ENCODE data around the gene FMN1. TPM values are rescaled to one million over a fixed set of nuclear protein-coding genes. Genes with fewer than 3 reads are reported as not detected.
"Not testable (repeated sequence)": the region's sequence is repeated elsewhere in the genome, so short reads cannot be mapped to it uniquely, and the experiment has no call there.

The FMN1 gene
- total RNA-seq, 3 donors from 2014 or later, result 0.14 to 0.66 (median 0.48) TPM

DNA sequence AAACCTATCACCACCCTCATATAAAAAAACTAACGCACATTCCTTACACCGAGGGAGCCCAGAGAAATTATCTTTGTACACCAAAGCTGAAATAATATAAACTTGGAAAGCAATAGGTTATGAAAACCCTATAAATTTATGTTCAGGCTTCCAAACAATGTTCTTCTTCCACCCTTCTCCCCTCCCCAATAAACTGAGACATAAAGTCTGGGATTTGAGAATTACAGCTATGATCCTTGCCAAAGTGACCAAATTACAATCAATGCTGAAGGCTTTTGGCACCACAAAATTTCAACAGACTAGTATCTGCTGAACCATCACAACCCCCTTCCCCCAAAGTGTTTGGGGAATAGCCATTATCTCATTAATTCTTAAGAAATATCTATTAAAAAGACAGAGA lies 237.8 kb downstream of the FMN1 start:
- H3K9me3 Mint-ChIP-seq, result no peaks in the 10 kb centered on the region
- peaks cover 1% of the 10 kb centered on the region for H3K27me3 Mint-ChIP-seq (ENCODE audit: low read depth)
- H3K4me3 Mint-ChIP-seq, result no peak overlapping the region
- no peak for ATAC-seq
- no peaks in the 10 kb centered on the region for H3K4me1 Mint-ChIP-seq (ENCODE audit: low read depth)
- no peak for DNase-seq
- no peaks in the 10 kb centered on the region for H3K36me3 Mint-ChIP-seq (ENCODE audit: insufficient read depth)

DNA sequence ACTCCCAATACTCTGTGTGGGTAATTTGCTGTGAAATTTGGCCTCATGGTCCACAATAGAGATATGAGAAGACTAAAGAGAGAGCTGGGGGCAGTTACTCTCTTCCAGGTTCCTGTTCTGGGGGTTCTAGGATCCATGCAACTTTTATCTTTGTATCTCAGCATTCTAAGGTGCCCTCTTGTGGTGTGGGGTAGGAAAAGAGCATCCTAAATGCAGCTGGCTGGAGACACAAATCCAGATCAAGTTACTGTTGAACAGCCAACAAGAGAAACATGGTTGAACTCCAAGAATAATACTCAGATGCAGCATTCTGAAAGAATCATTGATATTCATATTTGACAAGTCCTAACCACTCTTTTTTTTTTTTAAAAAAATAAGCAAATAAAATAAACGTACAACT lies 238.5 kb downstream of the FMN1 start:
- no peak overlapping the region for H3K4me3 Mint-ChIP-seq
- no peaks in the 10 kb centered on the region for H3K9me3 Mint-ChIP-seq
- no peaks in the 10 kb centered on the region for H3K36me3 Mint-ChIP-seq (ENCODE audit: insufficient read depth)
- DNase-seq (no peak), ATAC-seq (no peak)
- peaks cover 1% of the 10 kb centered on the region for H3K27me3 Mint-ChIP-seq (ENCODE audit: low read depth)
- H3K4me1 Mint-ChIP-seq (ENCODE audit: low read depth), result no peaks in the 10 kb centered on the region

DNA sequence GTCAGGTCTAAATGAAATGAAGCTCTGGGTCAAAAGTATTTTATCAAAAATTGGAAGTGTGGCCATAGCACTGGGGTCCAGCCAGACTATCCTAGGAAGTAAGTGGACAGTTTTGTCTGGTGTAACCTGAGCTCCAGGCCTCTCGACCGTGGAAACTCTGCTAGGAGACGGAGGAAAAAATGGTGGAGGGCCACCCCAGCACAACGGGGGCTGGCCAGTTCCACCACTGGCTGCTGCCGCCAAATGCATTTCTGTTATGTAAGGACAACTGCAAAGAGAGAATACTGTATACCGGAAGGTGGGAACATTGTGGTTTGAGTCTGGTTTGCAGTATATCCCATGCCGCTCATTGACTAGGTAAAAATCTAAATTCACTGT lies 241.0 kb downstream of the FMN1 start:
- H3K36me3 Mint-ChIP-seq (ENCODE audit: insufficient read depth), result no peaks in the 10 kb centered on the region
- H3K9me3 Mint-ChIP-seq, result no peaks in the 10 kb centered on the region
- H3K27me3 Mint-ChIP-seq (ENCODE audit: low read depth), result peaks cover 1% of the 10 kb centered on the region
- ATAC-seq, result no peak
- no peak for DNase-seq
- no peaks in the 10 kb centered on the region for H3K4me1 Mint-ChIP-seq (ENCODE audit: low read depth)
- no peak overlapping the region for H3K4me3 Mint-ChIP-seq

DNA sequence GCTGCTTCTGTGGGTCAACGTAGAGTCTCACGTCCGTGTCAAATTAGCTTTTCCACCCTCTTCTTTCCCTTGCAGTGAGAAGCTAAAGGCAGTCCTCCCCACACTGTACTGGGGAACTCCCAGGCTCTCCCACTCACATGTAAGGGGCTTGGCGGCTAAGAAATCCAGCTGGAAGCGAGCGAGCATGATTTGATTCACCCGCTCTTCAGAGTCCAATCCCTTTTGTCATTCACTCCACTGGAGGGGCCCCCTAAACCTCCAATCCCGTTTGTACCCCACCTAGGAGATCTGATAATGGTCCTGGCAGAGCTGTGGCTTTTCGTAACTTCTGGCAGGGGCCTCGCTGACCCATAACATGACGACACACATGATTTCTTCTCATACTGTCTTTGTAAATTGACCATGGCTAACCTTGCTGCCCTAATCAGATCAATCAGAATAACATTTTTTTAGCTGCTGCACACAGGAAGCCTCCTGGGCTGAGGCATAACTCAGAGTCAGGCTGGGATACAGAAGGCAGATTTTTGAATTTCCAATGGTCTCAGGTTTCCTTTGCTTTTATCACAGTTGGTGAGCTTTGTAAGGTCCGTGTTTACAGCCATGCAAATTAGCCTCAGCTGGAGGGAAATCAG lies 241.5 kb downstream of the FMN1 start:
- no peak for ATAC-seq
- Mint-ChIP-seq H3K27me3 (ENCODE audit: low read depth) (peaks cover 1% of the 10 kb centered on the region), H3K4me1 (ENCODE audit: low read depth) (no peaks in the 10 kb centered on the region), H3K4me3 (no peak overlapping the region), H3K36me3 (ENCODE audit: insufficient read depth) (no peaks in the 10 kb centered on the region), H3K9me3 (no peaks in the 10 kb centered on the region)
- DNase-seq, result no peak

DNA sequence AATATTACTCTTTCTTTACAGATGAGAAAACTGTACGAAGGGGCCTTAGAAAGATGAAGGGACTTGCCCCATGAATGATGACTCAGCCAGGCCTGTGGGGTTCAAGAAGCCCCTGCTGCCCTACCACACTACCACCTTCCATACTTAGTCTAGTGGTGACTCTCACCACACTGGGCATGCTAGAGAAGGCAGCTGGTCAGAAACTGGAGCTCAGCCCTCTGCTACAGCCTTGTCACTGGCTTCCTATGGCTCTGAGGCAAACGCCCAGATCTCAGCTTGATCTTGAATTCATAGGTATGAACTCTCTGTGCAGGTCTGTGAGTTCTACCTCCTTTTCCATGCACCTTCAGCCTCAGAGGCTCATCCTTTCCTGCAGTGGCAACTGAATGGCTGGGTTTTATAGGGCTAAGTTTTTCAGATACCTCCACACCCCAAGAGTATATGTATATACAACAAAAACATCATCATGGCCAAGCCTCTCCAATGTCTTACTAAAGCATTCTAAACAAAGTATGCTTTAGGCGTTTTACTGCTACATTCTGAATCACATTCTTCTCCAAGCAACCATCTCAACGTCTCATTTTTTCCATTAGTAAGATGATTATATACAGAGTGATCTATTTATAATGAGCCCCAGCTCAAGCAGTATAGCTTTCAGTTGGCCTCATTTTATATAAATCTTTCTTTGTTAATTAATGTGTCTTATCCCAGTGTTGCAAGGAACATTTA lies 242.6 kb downstream of the FMN1 start:
- Mint-ChIP-seq H3K36me3 (ENCODE audit: insufficient read depth) (no peaks in the 10 kb centered on the region), H3K4me1 (ENCODE audit: low read depth) (no peaks in the 10 kb centered on the region), H3K27me3 (ENCODE audit: low read depth) (no peaks in the 10 kb centered on the region), H3K9me3 (no peaks in the 10 kb centered on the region), H3K4me3 (no peak overlapping the region)
- ATAC-seq (no peak), DNase-seq (no peak)

DNA sequence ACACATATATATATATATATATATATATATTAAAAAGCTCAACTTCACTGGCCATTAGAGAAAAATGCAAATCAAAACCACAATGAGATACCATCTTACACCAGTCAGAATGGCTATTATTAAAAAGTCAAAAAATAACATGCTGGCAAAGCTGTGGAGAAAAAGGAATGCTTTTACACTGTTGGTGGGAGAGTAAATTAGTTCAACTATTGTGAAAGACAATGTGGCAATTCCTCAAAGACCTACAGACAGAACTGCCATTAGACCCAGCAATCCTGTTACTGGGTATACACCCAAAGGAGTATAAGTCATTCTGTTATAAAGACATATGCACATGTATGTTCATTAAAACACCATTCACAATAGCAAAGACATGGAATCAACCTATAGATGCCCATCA lies 244.5 kb downstream of the FMN1 start:
- not testable (repeated sequence) for ATAC-seq; H3K9me3 Mint-ChIP-seq; H3K4me1 Mint-ChIP-seq (ENCODE audit: low read depth); DNase-seq; H3K4me3 Mint-ChIP-seq; H3K27me3 Mint-ChIP-seq (ENCODE audit: low read depth); H3K36me3 Mint-ChIP-seq (ENCODE audit: insufficient read depth)

DNA sequence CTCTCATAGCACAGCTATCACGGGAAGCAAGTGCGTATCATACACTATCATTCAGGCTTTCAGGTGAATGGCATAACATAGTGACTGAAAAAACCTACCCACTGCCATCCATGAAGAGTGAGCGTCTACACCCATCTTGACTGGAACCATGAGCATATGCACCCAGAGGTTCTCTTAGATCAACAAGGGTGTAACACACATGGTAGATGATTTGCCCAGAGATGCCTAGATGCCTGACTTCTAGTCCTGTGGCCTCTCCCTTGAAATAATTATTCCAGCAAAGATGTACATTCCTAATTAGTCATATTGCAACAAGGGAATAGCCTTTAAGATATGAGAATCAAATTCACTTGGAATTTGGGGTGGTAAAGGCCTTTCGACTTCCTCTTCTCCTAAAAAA lies 248.3 kb downstream of the FMN1 start:
- H3K9me3 Mint-ChIP-seq, result no peaks in the 10 kb centered on the region
- DNase-seq (no peak), ATAC-seq (no peak)
- no peaks in the 10 kb centered on the region for H3K36me3 Mint-ChIP-seq (ENCODE audit: insufficient read depth)
- H3K4me3 Mint-ChIP-seq, result no peak overlapping the region
- no peaks in the 10 kb centered on the region for H3K4me1 Mint-ChIP-seq (ENCODE audit: low read depth)
- H3K27me3 Mint-ChIP-seq (ENCODE audit: low read depth), result peaks cover 2% of the 10 kb centered on the region

DNA sequence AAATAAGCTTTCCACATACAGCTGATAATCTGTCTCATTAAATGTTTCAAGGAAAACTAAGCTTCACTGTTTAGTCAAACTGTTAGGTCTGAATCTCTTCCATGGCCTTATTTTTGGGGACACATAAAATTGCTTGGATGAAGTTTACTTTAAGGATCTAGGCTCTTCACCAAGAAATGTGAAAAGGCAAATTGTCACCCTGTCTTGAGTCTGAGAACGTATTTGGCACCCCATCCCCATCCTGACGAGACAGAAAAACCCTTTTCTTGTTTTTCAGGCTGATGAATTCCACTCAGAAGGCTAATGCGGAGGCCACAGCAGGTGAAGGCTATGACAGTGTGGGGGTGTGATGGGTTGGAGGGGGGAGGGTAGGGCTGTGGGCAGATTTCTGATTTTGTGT lies 250.1 kb downstream of the FMN1 start:
- no peaks in the 10 kb centered on the region for H3K9me3 Mint-ChIP-seq
- no peak for ATAC-seq
- DNase-seq, result no peak
- H3K4me1 Mint-ChIP-seq (ENCODE audit: low read depth), result no peaks in the 10 kb centered on the region
- H3K36me3 Mint-ChIP-seq (ENCODE audit: insufficient read depth), result no peaks in the 10 kb centered on the region
- peaks cover 2% of the 10 kb centered on the region for H3K27me3 Mint-ChIP-seq (ENCODE audit: low read depth)
- H3K4me3 Mint-ChIP-seq, result no peak overlapping the region

DNA sequence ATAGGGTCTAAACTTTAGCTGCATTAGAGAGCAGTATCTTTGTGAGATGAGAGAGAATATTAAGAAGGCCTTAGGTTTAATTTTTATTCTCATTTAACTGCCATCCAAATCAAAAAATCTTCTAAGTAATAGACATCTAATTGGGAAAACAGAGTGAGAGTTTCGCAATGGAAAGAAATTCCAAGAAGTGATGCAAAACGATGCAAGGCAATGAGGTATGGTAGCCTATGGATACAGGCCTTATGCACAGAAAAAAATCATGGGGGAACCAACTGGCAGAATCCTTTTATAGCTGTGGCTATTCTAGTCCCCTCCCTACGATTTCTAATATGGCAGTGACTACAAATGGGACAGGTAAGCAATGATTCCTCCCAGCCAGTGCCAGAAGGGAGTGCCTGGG lies 250.8 kb downstream of the FMN1 start:
- DNase-seq (no peak), ATAC-seq (no peak)
- H3K27me3 Mint-ChIP-seq (ENCODE audit: low read depth), result peaks cover 2% of the 10 kb centered on the region
- no peaks in the 10 kb centered on the region for H3K4me1 Mint-ChIP-seq (ENCODE audit: low read depth)
- H3K4me3 Mint-ChIP-seq, result no peak overlapping the region
- no peaks in the 10 kb centered on the region for H3K36me3 Mint-ChIP-seq (ENCODE audit: insufficient read depth)
- H3K9me3 Mint-ChIP-seq, result no peaks in the 10 kb centered on the region

DNA sequence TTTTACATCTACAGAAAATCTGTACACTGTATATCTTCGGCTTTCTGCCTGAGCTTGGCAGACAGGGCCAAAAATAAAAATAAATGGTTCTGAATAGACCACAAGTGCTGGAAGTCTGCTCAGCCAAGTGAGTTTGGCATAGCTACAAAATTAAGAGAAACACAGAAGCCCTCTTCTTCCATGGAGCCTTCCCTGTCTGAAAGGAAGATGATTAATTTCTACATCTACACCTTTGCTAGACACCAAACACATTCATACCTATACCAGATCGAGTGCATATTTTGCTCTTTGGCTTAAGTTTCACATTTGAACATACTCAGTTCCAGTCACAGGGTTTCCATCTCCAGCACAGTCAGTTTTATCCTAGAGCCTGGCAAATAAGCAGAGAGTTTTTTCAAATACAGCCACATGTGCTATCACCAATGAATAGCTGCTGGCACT lies 252.1 kb downstream of the FMN1 start:
- H3K9me3 Mint-ChIP-seq, result no peaks in the 10 kb centered on the region
- H3K4me1 Mint-ChIP-seq (ENCODE audit: low read depth), result no peaks in the 10 kb centered on the region
- ATAC-seq (no peak), DNase-seq (no peak)
- no peaks in the 10 kb centered on the region for H3K36me3 Mint-ChIP-seq (ENCODE audit: insufficient read depth)
- peaks cover 6% of the 10 kb centered on the region for H3K27me3 Mint-ChIP-seq (ENCODE audit: low read depth)
- no peak overlapping the region for H3K4me3 Mint-ChIP-seq

DNA sequence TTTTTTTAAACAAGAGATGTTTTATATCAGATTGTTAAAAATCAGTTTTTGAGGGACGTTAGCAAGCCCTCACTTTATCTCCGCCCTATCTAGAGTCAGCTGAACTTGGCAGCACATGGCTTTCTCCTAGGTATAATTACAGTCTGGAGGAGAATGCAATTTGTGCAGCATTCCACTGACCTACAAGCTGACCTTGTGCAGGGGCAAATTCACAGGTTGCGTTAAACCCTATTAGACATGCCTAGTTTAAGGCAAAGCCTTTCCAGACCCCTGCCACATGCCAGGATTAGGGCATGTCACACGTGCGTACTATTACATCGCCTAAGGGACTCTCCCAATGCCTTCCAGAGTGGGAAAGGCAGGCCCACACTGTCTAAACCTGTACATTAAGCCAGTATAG lies 252.7 kb downstream of the FMN1 start:
- Mint-ChIP-seq H3K36me3 (ENCODE audit: insufficient read depth) (no peaks in the 10 kb centered on the region), H3K27me3 (ENCODE audit: low read depth) (peaks cover 6% of the 10 kb centered on the region), H3K9me3 (no peaks in the 10 kb centered on the region), H3K4me1 (ENCODE audit: low read depth) (no peaks in the 10 kb centered on the region), H3K4me3 (no peak overlapping the region)
- no peak for ATAC-seq
- no peak for DNase-seq

DNA sequence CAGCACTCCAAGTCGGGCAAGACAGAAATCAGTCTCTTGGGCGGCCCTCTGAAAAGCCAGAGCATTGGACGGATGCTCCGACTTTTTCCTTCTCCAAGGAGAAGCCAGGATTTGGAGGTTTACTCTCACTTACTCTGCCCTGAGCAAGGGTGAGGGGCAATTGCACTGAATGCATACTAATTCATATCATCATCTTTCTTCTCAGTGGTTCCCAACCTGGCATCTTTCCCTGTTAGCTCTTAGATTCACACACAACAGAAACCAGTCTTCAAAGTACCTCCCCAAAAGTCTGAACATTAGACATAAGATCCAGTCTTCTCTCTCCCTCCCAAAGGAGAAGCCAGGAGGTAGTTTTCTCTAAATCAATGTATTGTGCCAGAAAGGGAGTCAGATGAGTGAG lies 257.5 kb downstream of the FMN1 start:
- no peaks in the 10 kb centered on the region for H3K36me3 Mint-ChIP-seq (ENCODE audit: insufficient read depth)
- DNase-seq, result no peak
- H3K4me3 Mint-ChIP-seq, result no peak overlapping the region
- H3K4me1 Mint-ChIP-seq (ENCODE audit: low read depth), result no peaks in the 10 kb centered on the region
- ATAC-seq, result no peak
- peaks cover 18% of the 10 kb centered on the region for H3K27me3 Mint-ChIP-seq (ENCODE audit: low read depth)
- H3K9me3 Mint-ChIP-seq, result peaks cover 4% of the 10 kb centered on the region

DNA sequence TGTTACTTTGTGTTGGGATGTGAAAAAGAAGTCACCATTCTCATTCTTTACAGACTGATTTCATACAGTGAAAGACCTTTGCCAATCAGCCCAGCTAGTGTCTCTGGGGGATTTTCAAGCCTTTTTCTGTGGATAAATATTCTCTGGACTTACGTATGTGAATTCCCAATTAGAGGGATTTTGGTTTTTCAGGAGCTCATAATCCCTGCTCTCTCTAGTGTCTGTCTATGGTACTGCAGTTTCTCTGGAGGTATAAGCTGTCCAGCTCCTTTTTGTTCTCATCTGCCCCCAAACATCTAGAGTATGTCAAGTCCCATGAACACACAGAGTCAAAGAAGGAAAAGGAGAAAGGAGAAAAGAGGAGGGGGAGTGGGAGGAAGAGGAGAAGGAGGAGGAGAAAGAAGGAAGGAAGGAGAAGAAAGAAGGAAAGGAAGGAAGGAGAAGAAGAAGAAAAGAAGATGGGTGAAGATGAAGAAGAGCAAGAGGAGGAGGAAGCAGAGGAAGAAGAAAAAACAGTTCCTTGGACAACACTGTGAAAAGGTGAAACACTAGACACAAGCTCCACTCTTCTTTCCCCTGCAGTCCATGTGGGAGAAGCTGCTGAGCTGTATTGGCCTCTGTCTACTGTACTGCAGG lies 258.1 kb downstream of the FMN1 start:
- H3K4me1 Mint-ChIP-seq (ENCODE audit: low read depth), result no peaks in the 10 kb centered on the region
- H3K36me3 Mint-ChIP-seq (ENCODE audit: insufficient read depth), result no peaks in the 10 kb centered on the region
- H3K4me3 Mint-ChIP-seq, result no peak overlapping the region
- DNase-seq (no peak), ATAC-seq (no peak)
- peaks cover 18% of the 10 kb centered on the region for H3K27me3 Mint-ChIP-seq (ENCODE audit: low read depth)
- peaks cover 7% of the 10 kb centered on the region for H3K9me3 Mint-ChIP-seq

DNA sequence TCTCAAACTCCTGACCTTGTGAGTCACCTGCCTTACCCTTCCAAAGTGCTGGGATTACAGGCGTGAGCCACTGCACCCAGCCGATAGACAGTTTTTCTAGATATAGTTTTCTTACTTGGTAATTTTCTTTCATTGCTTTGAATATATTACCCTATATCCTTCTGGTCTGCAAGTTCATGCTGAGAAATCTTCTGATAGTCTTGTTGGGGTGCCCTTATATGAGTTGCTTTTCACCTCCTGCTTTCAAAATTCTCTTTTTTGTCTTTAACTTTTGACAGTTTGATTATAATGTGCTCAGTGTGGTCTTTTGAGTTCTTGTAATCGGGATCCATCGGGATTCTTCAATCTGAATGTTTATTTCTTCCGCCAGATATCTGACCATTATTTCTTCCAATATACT lies 259.4 kb downstream of the FMN1 start:
- no peaks in the 10 kb centered on the region for H3K4me1 Mint-ChIP-seq (ENCODE audit: low read depth)
- DNase-seq, result no peak
- peaks cover 9% of the 10 kb centered on the region for H3K9me3 Mint-ChIP-seq
- no peak for ATAC-seq
- no peaks in the 10 kb centered on the region for H3K36me3 Mint-ChIP-seq (ENCODE audit: insufficient read depth)
- H3K4me3 Mint-ChIP-seq, result no peak overlapping the region
- H3K27me3 Mint-ChIP-seq (ENCODE audit: low read depth), result peaks cover 18% of the 10 kb centered on the region

DNA sequence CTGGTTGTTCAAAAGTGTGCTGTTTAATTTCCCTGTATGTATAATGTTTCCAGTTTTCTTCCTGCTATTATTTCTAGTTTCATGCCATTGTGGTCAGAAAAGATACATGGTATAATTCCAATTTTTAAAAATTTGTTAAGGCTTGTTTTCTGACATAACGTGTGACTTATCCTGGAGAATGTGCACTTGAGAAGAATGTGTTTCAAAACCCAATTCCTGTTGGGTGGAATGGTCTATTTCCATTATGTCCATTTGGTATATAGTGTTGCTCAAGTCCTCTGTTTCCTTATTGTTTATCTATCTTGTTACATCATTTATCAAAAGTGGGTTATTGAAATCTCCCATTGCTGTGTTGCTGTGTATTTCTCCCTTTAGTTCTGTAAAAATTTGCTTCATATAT lies 261.3 kb downstream of the FMN1 start:
- H3K36me3 Mint-ChIP-seq (ENCODE audit: insufficient read depth), result no peaks in the 10 kb centered on the region
- H3K27me3 Mint-ChIP-seq (ENCODE audit: low read depth), result peaks cover 18% of the 10 kb centered on the region
- no peaks in the 10 kb centered on the region for H3K4me1 Mint-ChIP-seq (ENCODE audit: low read depth)
- ATAC-seq (no peak), DNase-seq (no peak)
- peaks cover 9% of the 10 kb centered on the region for H3K9me3 Mint-ChIP-seq
- no peak overlapping the region for H3K4me3 Mint-ChIP-seq
